KOPT-K1 (cell line): ENCODE measurements around the gene FAM110D.

Experiments used
- H3K27ac ChIP-seq: fragments of 200-600 bp; sonication (generic); 2 replicates; pipeline ENCODE4 v1.5.1; 2016; ENCODE audit warnings: antibody characterized with exemption, mild to moderate bottlenecking, low read depth, low read length; ENCODE audit not compliant: poor library complexity, severe bottlenecking
- H3K36me3 ChIP-seq: fragments of 200-600 bp; sonication (generic); 2 replicates; pipeline ENCODE4 v1.5.1; 2017; ENCODE audit warnings: antibody characterized with exemption, mild to moderate bottlenecking, low read length, moderate library complexity; ENCODE audit not compliant: insufficient read depth
- H3K9me3 ChIP-seq: fragments of 200-600 bp; sonication (generic); 2 replicates; pipeline ENCODE4 v1.5.1; 2017; ENCODE audit warnings: antibody characterized with exemption, low read length, mild to moderate bottlenecking; ENCODE audit not compliant: insufficient read depth, poor library complexity, severe bottlenecking

Gene FAM110D

DNA sequence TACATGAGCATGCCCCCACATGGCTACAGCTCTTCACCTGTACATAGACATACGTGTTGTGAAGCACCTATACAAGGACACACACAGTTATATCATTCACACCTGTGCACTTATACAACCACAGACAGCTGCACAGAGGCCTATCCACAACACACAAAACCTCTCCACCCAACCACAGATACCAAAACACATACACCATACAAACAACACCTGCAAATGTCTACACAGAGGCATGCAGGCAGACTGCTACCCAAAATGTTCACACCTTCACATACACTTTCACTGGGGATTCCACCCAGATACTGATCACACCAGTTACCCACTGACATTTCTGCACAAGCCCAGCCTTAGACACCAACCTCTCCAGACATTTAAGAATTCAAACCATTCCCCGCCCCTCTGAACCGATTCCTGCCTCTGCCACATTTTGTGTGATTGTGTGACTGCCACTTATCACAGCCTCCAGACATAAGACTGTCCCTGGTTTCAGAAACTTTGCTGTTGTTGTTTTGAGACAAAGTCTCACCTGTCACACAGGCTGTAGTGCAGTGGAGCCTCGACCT is 7.9 kb downstream of the FAM110D start:
- no peaks in the 10 kb centered on the region; the same call in 1 of the 2 replicates for H3K36me3 ChIP-seq
- no peak overlapping the region for H3K27ac ChIP-seq
- no peaks in the 10 kb centered on the region for H3K9me3 ChIP-seq

DNA sequence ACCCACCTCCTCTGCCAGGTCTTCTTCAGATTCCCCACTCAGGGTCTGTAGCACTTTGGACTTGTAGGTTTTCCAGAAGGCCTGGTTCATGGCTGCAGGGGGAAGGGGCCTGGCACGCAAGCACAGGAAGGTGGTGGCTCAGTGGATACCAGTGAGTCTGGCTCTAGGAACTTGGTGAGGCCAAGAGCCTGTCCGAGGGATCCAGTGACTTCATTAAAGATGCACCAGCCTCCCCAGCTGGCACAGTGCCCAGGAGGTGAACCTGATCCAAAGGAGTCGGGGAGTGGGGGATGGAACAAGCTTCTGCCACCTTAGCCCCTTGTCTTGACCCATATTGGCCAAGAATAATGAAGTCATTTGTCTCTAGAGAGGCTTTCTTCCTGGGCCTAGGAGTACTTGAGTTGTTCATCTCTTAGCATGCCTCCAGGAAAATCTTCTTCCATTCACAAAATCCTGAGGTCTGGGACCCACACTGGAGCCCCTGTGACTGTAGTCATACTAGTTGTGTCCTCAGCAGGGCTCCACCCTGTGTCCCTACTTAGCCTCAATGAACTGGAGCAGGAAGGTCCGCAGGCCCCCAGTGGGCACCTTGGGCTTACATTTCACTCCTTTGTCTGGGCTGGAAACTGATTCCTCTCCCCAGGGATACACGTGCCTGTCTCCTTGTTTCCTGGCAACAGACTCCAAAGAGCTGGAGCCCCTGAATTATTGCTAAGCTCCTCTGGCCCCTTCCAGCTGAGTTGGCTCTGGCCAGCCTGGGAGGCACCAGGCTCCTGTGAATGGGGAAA is 9.7 kb downstream of the FAM110D start, which contains the start of gene C1orf232:
TSS of gene C1orf232 (minus strand) at position 554 of the 788 bp plus-strand sequence. CDS start at position 90, 464 bp downstream.
- Histone ChIP-seq H3K27ac (peak within 1 kb of the TSS; percentile 56), H3K9me3 (no peaks in the 10 kb centered on the region), H3K36me3 (no peaks in the 10 kb centered on the region; the same call in 1 of the 2 replicates)

- Histone ChIP-seq H3K9me3 (no peaks in the 10 kb centered on the region), H3K27ac (no peak overlapping the region), H3K36me3 (no peaks in the 10 kb centered on the region; the same call in 1 of the 2 replicates)
Measured at GRCh38 chr1:26169198-26169554, 10.3 kb downstream of the FAM110D start.

DNA sequence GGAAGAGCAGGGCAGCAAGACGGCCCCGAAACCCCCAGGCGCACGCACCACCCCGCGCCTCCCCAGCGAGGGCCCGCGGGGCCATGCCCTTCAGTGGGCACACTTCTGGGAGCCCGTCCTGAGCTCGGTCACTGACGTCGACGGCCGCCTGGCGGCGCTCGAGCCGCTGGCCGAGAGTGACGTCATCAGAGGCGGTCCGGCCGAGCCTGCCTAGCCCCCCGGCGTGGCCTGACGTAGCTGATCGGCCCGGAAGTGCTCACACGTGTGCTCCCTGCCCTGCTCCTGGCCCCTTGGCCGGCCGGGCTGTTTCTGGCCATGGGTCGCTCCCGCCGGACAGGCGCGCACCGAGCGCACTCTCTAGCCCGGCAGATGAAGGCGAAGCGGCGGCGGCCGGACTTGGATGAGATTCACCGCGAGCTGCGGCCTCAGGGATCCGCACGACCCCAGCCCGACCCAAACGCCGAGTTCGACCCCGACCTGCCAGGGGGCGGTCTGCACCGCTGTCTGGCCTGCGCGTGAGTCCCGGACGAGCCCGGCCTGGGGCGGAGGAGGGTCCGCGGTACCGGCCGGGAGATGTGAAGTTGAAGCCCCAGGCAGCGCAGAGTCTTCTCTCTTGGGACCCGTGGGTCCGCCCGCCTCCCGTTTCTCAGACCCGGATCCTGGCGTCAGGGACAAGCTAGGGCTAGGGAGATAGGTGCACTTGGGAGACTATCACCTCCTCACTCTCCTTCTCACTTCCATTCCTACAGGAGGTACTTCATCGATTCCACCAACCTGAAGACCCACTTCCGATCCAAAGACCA is 11.0 kb downstream of the FAM110D start, which contains the start of gene ZNF593:
TSS of gene ZNF593 (plus strand) at position 240 of the 803 bp plus-strand sequence. CDS start at position 316, 76 bp downstream.
- H3K9me3 ChIP-seq: no peaks in the 10 kb centered on the region
- peak within 1 kb of the TSS; percentile 56 for H3K27ac ChIP-seq
- no peaks in the 10 kb centered on the region; the same call in 1 of the 2 replicates for H3K36me3 ChIP-seq

DNA sequence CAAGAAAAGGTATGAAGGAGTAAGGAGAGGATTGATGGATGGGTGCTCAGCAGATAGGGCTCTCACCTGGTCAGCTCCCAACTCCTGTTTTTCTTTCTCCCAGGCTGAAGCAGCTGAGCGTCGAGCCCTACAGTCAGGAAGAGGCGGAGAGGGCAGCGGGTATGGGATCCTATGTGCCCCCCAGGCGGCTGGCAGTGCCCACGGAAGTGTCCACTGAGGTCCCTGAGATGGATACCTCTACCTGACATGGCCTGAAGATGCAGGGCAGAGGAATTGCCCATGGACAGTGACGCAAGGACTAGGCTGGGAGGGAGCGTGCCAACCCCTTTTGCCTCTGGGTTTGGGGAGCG is 11.6 kb downstream of the FAM110D start:
- Histone ChIP-seq H3K9me3 (no peaks in the 10 kb centered on the region), H3K36me3 (no peaks in the 10 kb centered on the region; the same call in 1 of the 2 replicates), H3K27ac (peak overlapping the region; percentile 56)

DNA sequence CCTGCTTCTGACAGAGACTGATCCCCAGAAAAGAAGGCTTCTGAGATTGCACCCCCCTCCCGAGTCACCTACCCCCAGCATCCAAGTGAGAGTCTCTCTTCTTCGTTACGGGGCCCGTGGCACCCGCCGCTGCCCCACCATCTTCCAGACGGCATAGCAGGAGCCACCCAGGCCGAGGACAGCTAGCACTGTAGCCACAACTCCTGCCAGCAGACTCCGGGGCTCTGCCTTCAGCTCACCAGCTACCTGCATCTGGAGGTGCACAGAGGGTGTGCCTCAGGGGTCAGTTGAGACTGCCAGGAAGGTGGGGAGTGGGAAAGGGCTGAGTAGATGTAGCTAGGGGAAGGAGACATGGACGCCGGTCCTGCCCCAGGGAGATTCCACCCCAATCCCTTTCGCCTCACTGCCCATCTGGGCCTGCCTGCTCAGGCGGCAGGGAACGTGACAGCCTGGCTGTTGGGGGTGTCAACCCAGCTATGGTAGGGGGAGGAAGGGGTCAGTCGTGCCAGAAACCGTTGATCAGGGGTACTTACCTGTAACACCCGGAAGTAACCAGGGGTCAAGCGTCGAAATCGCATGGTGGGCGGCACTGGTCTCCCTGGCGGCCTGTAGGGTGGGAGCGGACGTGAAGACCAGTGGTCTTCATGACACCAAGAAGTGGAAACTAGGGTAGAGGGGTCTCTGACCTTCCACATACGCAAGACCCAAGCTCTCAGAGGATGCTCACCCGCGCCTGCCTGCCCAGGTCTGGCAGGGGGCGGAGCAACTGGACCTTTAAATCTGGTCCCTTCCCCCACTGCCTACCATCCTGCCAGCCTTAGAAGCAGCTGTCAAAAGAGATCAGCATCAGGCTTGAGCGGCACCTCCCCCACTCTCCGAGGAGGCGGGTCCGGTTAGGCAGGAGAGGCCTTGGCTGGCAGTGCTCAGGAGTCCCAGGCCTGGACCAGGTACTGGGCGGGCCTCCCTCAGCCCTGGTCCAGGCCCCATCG is 12.5 kb downstream of the FAM110D start, which contains the start of gene ZNF593OS:
TSS of gene ZNF593OS (minus strand) at position 749 of the 989 bp plus-strand sequence. CDS start at position 578, 171 bp downstream.
- Histone ChIP-seq H3K27ac (no peak within 1 kb of the TSS), H3K9me3 (no peaks in the 10 kb centered on the region), H3K36me3 (no peaks in the 10 kb centered on the region; the same call in 1 of the 2 replicates)

DNA sequence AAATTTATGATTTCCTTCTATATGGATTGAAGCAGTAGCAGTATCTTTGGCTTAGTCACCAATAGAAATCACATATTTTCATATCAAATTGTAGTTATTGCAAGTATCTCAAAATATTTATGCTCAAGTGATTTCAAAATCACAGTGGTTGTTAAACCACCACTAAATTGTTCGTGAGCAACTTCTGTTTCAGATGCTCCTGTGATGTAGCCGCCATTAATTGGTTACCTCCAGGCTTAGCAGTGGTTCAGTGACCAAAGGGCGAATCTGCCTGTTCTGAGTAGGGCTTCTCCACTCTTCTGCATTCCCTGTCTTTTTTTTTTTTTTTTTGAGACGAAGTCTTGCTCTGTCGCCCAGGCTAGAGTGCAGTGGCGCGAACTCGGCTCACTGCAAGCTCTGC is 16.5 kb downstream of the FAM110D start:
- Histone ChIP-seq H3K27ac (no peak overlapping the region), H3K36me3 (no peaks in the 10 kb centered on the region; the same call in 1 of the 2 replicates), H3K9me3 (no peaks in the 10 kb centered on the region)

GRCh38 chr1:26177182-26177684 is 18.4 kb downstream of the FAM110D start, which contains the start of gene CNKSR1:
TSS of gene CNKSR1 (plus strand) at chr1:26177491. CDS start at chr1:26177548, 57 bp downstream.
- no peaks in the 10 kb centered on the region for H3K9me3 ChIP-seq
- no peak within 1 kb of the TSS for H3K27ac ChIP-seq
- H3K36me3 ChIP-seq: no peaks in the 10 kb centered on the region

DNA sequence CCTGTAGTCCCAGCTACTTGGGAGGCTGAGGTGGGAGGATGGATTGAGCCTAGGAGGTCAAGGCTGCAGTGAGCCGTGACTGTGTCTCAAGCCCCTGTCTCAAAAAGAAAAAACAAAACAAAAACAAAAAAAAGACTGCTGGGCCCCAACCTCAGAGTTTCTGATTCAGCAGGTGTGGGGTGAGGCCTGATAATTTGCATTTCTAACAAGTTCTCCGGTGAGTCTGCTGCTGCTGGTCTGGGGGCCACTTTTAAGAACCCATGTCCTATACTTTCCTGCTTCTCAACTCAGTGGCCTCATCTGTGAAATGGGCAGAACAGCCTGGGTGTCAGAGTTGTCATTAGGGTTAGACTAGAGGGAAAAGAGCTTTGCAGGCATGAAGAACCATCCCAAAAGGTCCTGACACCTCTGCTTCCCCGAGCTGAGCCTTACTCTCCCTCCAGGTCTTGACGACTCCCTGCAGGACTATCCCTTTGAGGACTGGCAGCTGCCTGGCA is 21.2 kb downstream of the FAM110D start:
- H3K9me3 ChIP-seq: no peaks in the 10 kb centered on the region
- H3K27ac ChIP-seq: no peak overlapping the region
- H3K36me3 ChIP-seq: no peaks in the 10 kb centered on the region

DNA sequence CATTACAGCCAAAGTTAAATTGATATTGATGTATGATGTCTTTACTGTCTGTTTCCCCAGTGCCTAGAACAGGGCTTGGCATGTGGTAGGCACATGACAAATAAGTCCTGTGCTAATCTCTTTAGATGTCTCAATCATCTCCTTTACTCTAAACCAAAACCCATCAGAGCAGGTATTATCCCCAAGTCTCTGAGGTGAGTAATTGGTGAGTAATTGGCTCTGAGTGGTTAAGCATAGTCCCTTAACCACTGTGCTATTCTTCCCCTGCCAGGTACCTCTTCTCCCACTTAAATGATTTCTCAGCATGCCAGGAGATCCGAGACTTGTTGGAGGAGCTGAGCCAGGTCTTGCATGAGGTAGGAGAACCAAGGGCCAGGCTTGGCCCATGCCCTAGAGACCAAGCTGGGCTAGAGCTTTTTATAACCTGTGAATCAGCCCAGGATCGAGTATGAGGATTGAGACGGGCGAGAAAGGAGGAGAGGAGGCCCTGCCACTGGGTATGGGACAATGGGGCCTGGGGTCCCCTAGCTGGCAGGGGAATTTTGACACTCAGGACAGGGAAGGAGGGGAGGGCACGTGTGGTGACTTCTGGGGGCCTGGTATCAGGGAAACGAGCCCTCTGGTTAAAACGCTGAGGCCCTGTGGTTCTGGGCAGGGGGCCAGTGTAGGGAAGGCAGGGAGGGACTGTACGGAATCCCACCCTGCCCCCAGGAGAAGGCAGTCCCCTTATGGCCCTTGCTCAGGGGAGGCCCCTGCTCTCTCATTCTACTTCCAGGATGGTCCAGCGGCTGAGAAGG is 22.9 kb downstream of the FAM110D start:
- H3K36me3 ChIP-seq: no peaks in the 10 kb centered on the region
- H3K9me3 ChIP-seq: no peaks in the 10 kb centered on the region
- no peak overlapping the region for H3K27ac ChIP-seq

DNA sequence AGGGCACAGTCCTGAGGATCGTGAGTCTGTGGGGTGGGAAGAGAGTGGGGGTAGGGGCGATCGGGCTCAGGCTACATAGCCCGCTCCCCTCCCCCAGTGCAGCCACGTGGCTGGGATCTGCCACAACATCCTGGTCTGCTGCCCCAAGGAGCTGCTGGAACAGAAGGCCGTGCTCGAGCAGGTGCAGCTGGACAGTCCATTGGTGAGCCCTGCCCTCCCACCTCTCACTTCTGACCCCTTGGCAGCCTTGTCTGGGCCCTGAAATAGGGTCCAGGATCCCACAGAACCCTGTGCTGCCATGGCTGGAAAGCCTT is 23.5 kb downstream of the FAM110D start:
- H3K27ac ChIP-seq: no peak overlapping the region
- no peaks in the 10 kb centered on the region for H3K9me3 ChIP-seq
- no peaks in the 10 kb centered on the region for H3K36me3 ChIP-seq

- Histone ChIP-seq H3K27ac (no peak overlapping the region), H3K9me3 (no peaks in the 10 kb centered on the region), H3K36me3 (no peaks in the 10 kb centered on the region)
Measured at GRCh38 chr1:26184086-26184485, 25.2 kb downstream of the FAM110D start.

DNA sequence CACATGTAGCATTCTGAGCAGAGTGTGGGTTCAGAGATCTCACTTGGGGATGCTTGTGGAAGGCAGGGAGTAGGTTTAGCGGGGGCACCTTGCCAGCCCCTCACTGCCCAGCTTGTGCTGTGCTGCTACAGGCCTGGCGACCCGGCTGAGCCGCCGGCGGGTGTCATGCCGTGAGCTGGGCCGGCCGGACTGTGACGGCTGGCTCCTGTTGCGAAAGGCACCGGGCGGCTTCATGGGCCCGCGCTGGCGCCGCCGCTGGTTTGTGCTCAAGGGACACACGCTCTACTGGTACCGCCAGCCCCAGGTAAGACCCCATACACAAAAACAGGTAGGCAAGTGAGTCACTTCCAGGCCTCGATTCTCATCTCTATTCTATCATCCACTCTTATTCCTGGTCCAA is 26.0 kb downstream of the FAM110D start:
- Histone ChIP-seq H3K36me3 (no peaks in the 10 kb centered on the region), H3K27ac (no peak overlapping the region)

More for the DNA sequence above, 26.0 kb downstream of the FAM110D start:
- H3K9me3 ChIP-seq: no peaks in the 10 kb centered on the region
